HG03460 (cell line): ENCODE results near the gene ZNF277.
"Not testable (repeated sequence)": the region's sequence is repeated elsewhere in the genome, so short reads cannot be mapped to it uniquely, and the experiment has no call there.

Source experiments
- ATAC-seq: cut with Tn5 transposase; IDR thresholded peaks from one replicate; pipeline ENCODE4 v1.9.1; 2021; ENCODE audit not compliant: unreplicated experiment

Gene ZNF277

GRCh38 chr7:112288301-112288700, 81.8 kb downstream of the ZNF277 start:
- ATAC-seq: no peak

DNA sequence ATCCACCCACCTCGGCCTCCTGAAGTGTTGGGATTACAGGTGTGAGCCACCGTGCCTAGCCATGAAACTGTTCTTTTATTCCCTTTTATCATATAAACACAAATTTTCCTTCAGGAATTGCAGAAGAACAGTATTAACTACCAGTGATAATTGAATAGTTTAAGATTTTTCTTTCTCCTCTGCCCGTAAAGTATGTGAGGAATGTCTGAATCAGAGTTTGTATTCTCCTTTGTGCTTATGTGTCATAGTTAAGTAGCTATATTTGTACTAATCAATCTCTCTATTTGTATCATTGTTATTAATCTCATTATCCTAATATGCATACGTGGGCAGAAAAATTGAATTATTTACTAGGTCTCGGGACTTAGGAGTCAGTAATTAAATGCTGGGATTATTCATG, 83.6 kb downstream of the ZNF277 start:
- no peak for ATAC-seq

GRCh38 chr7:112292162-112292561, 85.7 kb downstream of the ZNF277 start:
- ATAC-seq: no peak

GRCh38 chr7:112293416-112293815, 86.9 kb downstream of the ZNF277 start:
- no peak for ATAC-seq

- ATAC-seq: no peak
These were observed 89.9 kb downstream of the ZNF277 start for GRCh38 chr7:112296432-112296831.

DNA sequence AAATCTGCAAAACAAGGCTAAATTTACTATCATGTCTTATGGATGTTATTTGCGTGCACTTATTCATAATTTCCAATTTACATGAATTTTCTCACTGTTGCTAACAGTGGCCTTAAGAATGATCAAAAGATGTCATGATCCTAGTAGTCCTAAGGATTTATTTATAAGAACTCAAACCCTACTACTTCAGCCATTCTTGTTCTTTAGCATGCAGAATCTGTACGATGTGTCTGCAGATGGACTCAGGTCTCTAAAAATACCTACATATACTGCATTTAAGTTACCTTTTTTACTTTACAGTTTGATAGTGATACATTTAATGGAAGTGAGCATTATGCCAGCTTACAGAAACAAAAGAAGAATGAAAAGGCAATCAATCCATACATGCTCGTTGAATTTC, 91.2 kb downstream of the ZNF277 start:
- no peak for ATAC-seq

DNA sequence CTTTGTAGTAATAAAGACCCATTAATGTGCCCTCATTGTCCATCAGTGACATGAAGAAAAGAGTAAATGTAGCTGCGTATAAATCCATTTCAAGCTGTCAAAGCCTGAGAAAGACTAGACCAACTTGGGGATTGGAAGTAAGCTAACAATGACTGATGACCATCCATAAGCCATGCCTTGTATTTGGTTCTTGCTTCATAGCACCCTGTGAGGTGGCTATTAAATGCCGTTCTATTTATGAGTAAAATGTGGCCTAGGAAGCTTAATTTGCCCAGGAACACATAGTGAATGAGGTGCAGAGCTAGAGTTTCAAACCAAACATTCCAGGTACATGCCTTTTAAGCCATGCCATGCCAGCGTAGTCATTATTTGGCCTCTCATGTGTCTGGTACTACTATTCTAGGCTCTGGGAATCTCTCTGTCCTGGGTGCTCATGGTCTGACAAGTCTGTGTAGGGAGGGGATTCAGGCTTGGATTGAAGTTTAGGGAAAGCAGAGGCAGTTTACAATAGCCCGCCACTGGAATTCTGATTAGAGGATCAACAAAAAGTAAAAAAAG, 92.1 kb downstream of the ZNF277 start:
- no peak for ATAC-seq

DNA sequence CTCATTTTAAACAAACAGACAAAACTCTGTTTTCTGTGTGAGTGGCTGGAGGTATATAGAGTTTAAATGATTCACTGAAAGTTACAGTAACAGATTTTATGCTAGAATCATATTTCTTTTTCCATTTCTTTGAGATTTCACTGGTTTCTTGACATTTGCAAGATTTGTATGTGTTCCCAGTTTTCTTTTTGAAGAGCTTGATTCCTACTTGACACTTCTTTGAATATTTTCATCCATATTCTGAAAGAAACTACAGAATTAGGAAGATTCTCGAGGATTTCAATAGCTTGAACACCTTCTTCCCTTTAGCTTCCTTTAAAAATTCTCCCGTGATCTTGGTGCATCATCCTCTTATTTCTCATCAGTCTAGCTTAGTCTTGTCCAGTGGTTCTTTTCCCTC, 93.6 kb downstream of the ZNF277 start:
- no peak for ATAC-seq

DNA sequence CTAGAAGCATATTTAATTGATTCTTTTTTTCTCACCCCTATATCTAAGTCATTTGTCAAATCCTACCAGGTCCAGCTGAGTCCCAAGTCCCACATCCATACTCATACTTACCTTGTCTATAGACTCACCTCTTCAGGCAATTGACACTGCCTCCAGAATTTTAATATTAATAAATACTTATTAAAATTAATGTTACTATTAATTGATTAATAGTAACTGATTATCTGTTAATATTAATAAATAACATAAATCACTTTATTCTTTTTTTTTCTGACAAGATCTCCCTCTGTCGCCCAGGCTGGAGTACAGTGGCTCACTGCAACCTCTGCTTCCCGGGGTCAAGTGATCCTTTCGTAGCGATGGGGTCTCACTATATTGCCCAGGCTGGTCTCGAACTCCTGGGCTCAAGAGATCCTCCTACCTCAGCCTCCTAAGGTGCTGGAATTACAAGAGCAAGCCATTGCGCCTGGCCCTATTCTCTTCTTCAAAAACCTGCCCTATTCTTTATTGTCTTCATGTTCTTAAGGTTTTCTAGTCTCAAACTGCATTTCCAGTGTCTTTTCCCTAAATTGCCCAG, 94.4 kb downstream of the ZNF277 start:
- no peak for ATAC-seq

DNA sequence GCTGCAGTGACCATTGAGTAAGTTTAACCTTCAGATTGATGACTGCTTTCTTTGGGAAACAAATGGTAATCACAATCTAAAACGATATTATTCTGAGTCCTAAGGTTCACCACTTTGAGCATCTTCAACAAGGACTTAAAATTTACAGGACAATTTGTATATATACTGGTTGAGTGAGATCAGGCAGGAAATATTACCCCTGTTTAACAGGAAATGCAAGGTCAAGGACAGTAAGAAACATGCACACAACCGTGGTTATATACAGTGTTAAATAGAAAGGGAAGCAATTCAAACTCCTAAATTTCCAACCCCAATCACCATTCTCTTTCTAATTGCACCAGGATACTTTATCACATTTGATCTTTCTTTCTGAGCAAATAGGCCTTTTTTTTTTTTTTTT, 96.1 kb downstream of the ZNF277 start:
- ATAC-seq: no peak

DNA sequence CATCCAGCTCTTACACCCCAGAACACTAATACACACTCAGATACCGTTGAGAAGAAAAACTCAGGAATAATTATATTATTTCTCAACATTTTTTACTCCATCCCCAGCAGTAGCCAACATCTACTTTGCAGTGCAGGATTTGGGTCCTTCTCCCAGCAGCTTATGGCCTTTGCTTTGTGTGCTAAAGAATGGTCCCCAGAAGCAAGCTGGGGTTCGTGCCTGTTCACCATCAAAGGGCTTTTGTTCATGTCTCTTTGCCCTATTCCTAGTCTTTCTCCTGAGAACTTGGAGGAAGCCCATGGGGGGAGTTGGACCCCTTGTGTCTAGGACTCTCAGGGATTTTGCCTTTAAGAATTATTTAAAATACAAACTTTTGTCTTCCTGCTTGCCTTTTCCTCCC, 100.4 kb downstream of the ZNF277 start:
- no peak for ATAC-seq

GRCh38 chr7:112307506-112307905, 101.0 kb downstream of the ZNF277 start:
- no peak for ATAC-seq

DNA sequence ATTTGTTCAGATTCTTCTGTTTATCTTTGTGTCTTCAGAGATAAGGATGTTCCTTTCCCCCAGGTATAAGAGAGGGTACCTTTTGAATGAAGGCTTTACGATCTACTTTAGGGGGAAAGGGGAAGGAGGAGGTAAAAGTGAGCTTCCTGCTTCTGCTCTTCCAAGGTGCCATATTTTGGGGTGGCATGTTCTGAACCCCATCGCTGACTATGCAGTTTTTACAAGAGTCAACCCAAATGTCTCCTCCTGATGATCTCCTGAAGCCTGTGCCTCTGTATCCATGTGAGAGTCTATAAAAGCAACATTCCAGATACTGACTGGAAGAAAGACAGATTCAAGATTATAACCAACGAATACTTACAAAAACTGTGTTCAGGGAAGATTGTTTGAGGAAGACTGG, 102.5 kb downstream of the ZNF277 start:
- no peak for ATAC-seq

GRCh38 chr7:112316803-112317202, 110.3 kb downstream of the ZNF277 start:
- not testable (repeated sequence) for ATAC-seq

DNA sequence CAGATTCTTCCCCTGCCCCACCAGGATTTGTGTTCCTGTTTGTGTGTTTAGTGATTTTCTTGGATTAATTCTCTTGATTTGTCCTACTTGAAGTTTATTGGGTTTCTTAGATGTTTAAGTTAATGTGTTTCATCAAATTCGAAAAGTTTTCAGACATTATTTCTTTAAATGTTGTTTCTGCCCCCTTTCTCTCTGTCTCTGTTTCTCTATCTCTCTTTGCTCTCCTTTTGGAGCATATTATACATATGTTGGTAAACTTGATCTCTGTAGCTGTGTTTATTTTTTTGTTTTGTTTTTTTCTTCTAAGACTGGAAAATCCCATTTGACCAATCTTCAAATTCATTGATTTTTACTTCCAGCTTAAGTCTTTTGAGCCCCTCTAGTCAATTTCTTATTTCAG, 115.6 kb downstream of the ZNF277 start:
- ATAC-seq: no peak

- ATAC-seq: no peak
These were observed 121.1 kb downstream of the ZNF277 start for GRCh38 chr7:112327566-112327965.

DNA sequence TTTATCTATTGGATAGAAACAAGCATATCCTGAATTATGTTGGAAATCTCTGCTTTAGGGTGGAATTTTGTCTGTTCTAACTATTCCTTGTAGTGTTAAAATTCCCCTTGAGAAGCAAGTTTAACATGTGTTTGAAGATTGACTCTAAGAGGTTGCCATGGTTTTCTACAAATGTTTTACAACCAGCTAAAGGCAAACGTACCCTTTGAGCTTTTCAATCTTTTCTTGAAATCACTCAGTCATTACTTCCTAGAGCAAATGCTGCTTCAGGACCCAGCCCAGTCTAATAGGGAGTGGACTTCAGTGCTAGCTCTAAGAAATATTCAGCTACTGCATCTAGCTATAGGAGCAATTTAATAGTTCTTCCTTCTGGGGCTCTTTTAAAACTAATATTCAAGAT, 125.0 kb downstream of the ZNF277 start:
- ATAC-seq: no peak

DNA sequence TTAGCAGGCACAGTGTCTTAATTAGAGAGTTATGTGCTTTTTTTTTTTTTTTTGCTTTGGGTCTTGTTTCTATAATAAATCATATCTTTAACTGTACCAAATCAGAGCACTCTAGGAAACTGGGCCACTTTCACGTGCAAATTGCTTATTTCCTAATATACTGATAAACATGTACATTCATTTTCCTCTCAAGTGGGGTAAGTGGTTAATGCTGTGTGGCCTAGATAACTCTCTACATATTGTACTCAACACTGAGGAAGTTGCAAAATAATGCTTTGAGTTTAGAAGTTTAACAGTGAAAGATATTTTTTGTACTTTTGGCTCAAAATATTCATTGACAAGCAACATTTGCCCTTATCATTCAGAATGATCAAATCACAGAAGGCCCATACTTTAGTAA, 127.9 kb downstream of the ZNF277 start:
- ATAC-seq: no peak

GRCh38 chr7:112336261-112336660, 129.8 kb downstream of the ZNF277 start:
- ATAC-seq: no peak

DNA sequence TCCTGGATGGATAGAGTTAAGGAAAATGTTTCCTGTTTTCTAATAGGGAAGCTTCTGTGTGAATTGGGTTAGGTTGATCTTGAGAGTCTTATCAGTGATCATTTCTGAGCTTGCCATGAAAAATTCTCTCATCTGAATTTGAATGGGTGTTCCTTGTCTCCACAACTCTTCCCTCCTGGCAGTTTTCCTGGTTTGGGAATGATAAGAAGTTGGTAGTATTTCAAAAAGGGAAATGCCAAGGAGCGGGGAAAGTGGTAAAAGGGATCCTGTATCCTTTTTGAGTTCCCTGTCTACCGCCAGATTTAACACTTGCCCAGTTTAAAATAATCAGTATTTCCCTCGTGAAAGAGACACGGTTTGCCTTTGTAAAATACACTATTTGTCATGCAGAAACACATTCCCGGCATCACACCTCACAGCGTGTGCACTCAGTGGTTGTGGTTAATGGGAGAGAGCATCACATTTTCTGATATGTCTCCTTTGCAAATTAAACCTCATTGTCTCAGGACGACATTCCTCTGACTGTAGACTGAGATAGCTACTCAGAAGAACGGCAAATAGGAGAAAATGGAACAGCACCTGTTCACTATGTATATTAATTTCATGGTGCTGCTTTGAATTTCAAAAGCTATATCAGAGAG, 130.6 kb downstream of the ZNF277 start:
- ATAC-seq: no peak

DNA sequence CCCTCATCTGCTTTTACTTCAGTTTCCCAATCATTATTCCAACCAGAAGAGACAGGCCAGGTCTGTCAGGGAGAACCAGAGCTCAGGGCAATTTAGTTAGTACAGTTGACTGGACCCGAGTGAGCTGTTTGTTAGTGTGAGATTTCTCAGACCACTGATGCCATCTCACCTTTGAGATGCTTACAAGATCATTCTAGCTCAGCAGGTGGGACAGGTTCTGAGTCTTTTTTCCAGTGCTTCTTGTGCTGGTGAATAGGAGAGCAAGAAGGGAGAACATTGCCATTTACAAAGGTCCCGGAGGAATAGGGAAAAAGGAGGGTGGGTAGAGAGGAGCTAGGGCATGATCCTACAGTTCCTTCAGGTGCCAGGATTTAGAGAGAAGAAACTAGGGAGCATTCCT, 131.4 kb downstream of the ZNF277 start:
- no peak for ATAC-seq

GRCh38 chr7:112338786-112339185, 132.3 kb downstream of the ZNF277 start:
- ATAC-seq: no peak

DNA sequence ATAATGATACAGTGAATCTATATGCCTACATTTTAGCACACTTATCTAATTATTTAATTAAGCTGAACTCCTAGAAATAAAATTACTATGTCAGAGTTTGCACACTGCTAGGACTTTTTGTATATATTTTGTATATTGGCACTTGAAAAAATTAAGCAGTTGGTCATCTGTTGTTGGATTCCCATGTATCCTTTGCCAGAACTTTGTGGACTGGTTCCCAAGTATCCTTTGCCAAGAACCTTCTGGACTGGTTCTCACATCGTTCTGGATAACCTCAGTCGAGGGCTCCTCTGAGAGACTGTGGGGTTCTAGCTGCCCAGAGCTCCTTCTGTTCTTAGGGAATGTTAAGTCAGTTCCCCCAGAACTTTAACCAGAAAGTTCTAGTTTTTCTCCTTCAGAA, 135.0 kb downstream of the ZNF277 start:
- ATAC-seq: no peak
